Adipose tissue (tissue), 3 donors: ENCODE data around the gene PAMR1. TPM values are rescaled to one million over a fixed set of nuclear protein-coding genes. Genes with fewer than 3 reads are reported as not detected.

Experiments used
- H3K27ac ChIP-seq: one replicate; pipeline ENCODE4 v1.5.1; 2013; ENCODE audit warnings: low read depth, low read length
- WGBS, 3 donors: extraction: QIAGEN DNeasy Blood & Tissue Kit; methylation state at CpG; one replicate each; pipeline ENCODE4 v1.1.7; 2013; 5-methylcytosine and 5-hydroxymethylcytosine counted together
- polyA plus RNA-seq, 3 donors: library from polyadenylated mRNA; stranded (reverse); fragments of 200-250 nt; gene quantifications; one replicate each; pipeline ENCODE4 v1.2.3, GENCODE V29; 2013
- donor health status: healthy with polysubstance abuse.
- donor health status: Bipolar disorder and iron deficiency.
- donor health status: healthy.

Gene PAMR1
- polyA plus RNA-seq, 3 donors, result 0.89 to 14.6 (median 8.3) TPM

DNA sequence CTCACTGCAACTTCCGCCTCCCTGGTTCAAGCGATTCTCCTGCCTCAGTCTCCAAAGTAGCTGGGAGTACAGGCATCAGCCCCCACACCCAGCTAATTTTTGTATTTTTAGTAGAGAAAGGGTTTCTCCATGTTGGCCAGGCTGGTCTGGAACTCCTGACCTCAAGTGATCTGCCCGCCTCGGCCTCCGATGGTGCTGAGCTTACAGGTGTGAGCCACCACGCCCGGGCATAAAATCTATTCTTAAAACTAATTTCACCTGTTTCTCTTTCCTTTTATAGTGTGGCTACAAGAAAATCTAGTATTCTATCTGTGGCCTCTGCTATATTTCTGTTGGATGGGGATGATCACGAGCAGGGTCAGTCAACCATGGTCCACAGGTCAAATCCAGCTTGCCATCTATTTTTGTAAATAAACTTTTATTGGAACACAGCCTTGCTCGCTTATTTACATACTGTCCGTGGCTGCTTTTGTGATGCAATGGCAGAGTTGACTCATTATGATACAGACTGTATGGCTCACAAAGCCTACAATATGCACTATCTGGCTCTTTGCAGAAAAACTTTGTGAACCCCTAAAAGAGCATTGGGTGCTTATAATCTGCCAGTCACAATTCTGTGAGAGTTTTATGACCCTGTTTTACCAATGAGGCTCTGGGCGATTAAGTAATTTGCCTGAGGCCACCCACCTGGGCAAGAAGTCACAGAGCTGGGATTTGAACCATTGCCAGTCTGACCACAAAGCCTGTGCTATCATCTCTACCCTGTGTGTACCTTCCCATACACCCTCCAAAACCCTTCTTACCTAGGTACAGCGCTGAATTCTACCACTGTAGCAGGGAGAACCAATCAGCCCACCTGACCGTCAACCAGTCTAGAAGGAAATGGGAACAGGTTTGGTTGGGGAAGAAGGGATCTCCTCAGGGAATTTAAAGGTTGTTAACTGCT lies 134.4 kb downstream of the PAMR1 start:
- H3K27ac ChIP-seq, result no peak overlapping the region

GRCh38 chr11:35389897-35390465 lies 135.4 kb downstream of the PAMR1 start:
- no peak overlapping the region for H3K27ac ChIP-seq
- 37 to 88% (median 84%) methylated on average over 6 of the region's 6 CpGs for WGBS, 3 donors

More for the DNA sequence above, 134.4 kb downstream of the PAMR1 start:
- 54 to 88% (median 85%) methylated on average over 13 of the region's 13 CpGs for WGBS, 3 donors

- no peak overlapping the region for H3K27ac ChIP-seq
- 39 to 78% (median 71%) methylated on average over 1 of the region's 1 CpG for WGBS, 3 donors
These were observed 136.3 kb downstream of the PAMR1 start for GRCh38 chr11:35389112-35389511.

DNA sequence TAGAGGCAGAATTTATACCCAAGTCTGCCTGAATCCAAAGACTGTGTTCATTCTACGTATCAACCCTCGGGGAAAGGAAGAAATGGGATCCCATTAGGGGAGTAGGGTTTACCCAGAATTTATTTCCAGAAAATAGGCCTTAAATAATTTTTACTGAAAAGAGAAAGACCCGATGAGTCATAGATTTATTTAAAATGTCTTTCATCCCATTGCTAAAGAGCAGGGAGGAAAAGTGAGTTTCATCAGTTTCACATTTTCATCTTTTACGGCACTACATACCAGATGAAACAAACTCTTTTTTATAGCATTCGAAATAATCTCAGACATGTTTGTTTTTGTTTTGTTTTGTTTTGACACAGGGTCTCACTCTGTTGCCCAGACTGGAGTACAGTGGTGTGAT lies 137.4 kb downstream of the PAMR1 start:
- 89 to 94% (median 90%) methylated on average over 5 of the region's 5 CpGs for WGBS, 3 donors
- no peak overlapping the region for H3K27ac ChIP-seq

DNA sequence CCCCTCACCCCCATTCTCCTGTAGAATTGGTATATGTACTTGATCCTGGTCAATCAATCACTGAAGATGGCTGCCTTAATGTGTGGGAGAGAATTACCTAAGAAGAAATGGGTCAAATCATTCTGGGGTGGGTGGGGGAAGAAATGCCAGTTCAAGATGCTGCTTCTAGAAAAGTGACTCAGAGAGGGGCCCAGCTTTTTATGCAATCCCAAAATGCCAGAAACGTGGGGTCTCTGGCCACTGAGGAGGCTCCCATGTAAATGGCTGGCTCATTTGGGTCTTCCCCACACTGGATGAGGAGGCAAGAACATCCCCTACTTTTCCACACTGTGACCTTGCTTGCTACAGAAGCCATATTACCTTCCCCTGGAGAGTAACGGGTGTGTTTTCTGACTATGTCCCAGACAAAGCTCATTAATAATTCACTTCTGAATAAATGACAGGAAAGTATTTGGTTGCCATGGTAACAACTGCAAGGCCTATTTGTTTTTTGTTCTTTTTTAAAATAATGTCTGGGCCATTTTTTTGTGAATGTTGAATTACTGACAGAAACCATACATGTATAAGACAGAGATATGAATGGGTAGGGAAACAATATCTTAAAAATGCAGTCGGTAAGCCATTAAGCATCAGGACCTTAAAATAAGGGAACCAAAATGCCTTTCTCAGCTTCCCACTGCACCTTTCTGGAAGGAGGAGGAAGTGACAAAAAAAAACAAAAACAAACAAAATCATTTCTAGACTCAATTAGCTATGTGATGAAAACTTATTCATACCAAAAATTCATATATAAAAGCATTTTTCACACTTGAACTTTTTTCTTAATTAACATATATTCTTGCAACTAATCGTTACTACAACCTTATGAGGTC lies 138.1 kb downstream of the PAMR1 start:
- H3K27ac ChIP-seq, result no peak overlapping the region
- WGBS, 3 donors, result 34 to 68% (median 58%) methylated on average over 4 of the region's 4 CpGs

GRCh38 chr11:35383953-35384352 lies 141.5 kb downstream of the PAMR1 start:
- H3K27ac ChIP-seq, result no peak overlapping the region
- WGBS, 3 donors, result 84 to 91% (median 89%) methylated on average over 5 of the region's 5 CpGs

Other genes starting within 250 kb of the PAMR1 start
- 10 to 100 TPM in 1 of 3 donors, under 1 TPM in 2; 0.22 to 13.1 (median 0.37) TPM for gene SLC1A2, start 106.1 kb downstream of the PAMR1 start, polyA plus RNA-seq
- 10 to 100 TPM in 1 of 3 donors, 1 to 10 TPM in 2; 2.3 to 32.2 (median 5.2) TPM for gene FJX1, start 92.8 kb upstream of the PAMR1 start, polyA plus RNA-seq
- gene TRIM44, start 137.2 kb upstream of the PAMR1 start, polyA plus RNA-seq, result 10 to 100 TPM; 12.3 to 19.8 (median 19.2) TPM